Cardiac fibroblast (primary cell): Measurements from ENCODE around the gene TNNT3.

Experiments
- DNase-seq, 2 donors: peaks; one replicate each; pipeline versions ENCODE4 v3.0.0 to v3.0.0-alpha.2; 2010; ENCODE audit warnings: low read depth in 2 of 2
- H3K4me3 ChIP-seq, 2 donors: replicated peaks in 1 of 2; 1 replicate in 1 of 2; 2 replicates in 1 of 2; pipeline ENCODE4 v1.5.1; 2011; ENCODE audit warnings: low read depth in 2 of 2, low read length in 2 of 2, mild to moderate bottlenecking in 2 of 2, moderate library complexity in 1 of 2
- TF ChIP-seq, protein P1 (sequence below): IDR thresholded peaks from one replicate; pipeline ENCODE4 v1.5.1; 2011; ENCODE audit warnings: low read depth, mild to moderate bottlenecking, low read length, inconsistent platforms

TNNT3 gene

DNA sequence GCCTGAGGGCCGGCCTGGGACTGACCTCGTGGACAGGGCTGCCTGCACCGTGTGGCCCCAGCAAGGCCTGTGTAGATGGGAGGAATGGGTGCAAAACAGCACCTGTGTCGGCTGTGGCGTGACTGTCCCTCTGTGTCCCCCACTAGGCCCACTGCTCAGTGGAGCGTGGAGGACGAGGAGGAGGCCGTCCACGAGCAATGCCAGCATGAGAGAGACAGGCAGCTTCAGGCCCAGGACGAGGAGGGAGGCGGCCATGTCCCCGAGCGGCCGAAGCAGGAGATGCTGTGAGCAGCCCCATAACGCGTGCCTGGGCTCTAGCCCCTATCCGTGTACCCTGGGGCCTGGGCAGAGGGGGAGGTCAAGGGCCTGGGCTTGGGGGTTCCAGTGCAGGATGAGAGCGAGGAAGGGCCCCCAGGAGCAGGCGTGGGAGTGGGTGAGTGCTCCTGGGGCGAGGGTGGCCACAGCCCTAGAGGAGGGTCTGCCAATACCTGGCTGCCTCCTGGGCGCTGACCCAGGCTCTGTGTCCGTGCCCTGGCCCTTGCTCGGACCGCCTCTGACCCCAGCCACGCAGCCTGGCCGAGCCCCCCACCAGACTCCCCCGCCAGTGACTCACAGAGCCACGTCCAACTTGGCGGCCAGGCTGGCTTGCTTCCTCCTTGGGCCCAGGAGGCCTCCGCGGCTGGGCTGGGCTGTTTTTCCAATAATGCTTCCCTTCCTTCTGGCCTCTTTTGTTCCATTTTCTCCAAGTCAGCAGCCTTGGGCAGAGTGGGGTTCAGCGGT, 39.4 kb upstream of the TNNT3 start:
- H3K4me3 ChIP-seq, result no peak overlapping the region
- TF ChIP-seq, protein P1, sequence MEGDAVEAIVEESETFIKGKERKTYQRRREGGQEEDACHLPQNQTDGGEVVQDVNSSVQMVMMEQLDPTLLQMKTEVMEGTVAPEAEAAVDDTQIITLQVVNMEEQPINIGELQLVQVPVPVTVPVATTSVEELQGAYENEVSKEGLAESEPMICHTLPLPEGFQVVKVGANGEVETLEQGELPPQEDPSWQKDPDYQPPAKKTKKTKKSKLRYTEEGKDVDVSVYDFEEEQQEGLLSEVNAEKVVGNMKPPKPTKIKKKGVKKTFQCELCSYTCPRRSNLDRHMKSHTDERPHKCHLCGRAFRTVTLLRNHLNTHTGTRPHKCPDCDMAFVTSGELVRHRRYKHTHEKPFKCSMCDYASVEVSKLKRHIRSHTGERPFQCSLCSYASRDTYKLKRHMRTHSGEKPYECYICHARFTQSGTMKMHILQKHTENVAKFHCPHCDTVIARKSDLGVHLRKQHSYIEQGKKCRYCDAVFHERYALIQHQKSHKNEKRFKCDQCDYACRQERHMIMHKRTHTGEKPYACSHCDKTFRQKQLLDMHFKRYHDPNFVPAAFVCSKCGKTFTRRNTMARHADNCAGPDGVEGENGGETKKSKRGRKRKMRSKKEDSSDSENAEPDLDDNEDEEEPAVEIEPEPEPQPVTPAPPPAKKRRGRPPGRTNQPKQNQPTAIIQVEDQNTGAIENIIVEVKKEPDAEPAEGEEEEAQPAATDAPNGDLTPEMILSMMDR, result no peak
- peak; percentile 67 to 79 for DNase-seq

DNA sequence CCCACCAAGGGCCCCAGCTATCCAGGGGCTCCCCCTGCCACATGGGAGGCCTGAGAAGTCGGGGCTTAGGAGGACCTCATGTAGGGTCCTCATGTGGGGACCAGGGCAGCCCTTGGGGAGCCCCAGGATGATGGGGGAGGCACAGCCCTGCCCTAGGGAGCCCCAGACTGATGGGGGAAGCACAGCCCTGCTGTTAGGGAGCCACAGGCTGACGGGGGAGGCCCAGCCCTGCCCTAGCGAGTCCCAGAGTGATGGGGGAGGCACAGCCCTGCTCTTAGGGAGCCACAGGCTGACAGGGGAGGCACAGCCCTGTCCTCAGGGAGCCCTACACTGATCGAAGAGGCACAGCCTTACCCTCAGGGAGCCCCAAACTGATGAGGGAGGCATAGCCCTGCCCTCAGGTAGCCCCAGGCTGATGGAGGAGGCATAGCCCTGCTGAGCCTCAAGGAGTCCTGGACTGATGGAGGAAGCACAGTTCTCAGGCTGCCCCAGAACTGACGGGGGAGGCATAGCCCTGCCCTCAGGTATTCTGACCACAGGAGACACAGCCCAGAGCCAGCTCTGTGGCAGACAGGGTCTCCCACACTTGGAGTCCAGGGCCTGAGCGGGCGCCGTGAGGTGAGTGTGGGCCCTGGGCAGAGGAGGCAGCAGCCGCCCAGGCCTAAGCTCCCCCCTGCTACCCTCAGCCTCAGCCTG, 38.6 kb upstream of the TNNT3 start:
- TF ChIP-seq, protein P1, result no peak
- peak in 1 of 2 donors; percentile 30 for DNase-seq
- no peak overlapping the region for H3K4me3 ChIP-seq

DNA sequence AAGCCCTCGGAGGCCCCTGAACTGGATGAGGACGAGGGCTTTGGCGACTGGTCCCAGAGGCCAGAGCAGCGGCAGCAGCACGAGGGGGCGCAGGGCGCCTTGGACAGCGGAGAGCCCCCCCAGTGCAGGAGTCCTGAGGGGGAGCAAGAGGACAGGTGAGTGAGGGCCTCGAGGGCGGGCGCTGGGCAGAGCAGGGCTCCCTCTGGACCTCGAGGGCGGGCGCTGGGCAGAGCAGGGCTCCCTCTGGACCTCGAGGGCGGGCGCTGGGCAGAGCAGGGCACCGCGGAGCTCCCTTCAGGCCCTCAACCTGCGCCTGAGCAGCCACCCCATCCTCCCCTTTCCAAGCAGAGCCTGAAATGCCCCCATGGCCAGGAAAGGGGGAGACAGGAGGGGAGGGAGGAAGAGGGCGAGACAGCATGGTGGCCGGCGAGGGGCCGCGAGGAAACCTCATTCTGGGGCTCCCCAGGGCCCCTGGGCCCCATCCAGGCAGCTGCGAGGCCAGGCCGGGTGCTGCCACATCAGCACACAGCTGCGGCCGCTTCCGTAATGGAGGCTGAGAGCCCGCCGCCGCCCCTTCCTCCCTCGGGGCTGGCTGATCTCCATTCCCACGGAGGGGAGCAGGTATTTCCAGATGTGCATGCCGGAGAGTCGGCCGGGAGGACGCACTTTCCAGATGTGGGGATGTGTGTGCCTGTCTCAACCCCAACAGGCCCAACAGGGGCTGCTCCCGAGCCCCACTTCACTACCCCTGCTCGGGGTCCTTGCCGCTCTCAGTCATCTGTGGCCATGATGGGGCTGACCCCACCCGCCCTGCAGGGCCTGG, 37.9 kb upstream of the TNNT3 start:
- DNase-seq, result no peak
- TF ChIP-seq, protein P1, result no peak
- no peak overlapping the region for H3K4me3 ChIP-seq

DNA sequence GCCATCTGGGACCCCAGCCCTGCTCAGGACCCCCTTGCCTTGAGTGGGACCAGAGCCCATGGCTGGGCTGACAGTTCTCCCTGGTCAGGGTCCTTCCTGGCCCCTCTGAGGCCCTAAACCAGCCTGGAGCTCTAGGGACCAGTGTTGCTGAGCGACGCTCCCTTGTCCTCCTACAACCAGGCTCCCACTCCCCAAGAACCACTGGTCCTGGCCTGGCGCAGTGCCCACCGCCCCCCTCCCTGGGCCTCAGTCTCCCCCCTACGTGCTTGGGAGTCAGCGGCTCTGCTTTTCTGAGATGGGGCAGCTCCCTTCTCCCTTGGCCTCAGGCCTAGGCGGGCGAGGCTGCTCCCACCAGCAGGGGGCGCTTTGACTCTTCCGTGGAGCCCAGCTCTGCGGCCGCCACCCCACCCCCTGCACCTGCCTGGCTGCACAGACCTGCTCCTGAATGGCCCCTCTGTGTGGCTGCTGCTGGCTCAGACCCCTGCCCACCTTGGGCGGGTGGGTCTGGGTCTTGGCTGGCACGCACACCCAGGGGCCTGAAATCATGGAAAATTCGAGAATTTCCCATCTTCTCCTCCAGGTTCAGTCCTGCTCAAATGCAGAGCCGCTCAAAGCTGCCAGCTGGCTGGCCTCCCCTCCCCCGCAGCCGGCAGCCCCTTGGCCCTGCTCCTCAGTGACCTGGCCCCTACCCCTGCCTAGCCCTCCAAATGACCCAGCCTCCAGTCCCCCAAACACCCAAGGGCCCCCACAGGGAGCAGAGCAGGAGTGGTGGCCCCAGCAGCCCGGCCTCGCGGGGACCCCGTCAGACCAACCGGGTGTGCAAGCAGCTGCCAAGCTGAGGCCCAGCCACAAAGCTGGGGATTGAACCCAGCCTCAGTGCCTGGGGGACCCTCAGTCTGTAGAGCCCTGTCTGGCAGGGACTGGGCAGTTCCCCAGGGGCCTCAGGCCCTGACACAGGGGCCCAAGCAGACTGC, 37.0 kb upstream of the TNNT3 start:
- DNase-seq, result peak; percentile 79 to 86
- TF ChIP-seq, protein P1, result peak; percentile 98
- H3K4me3 ChIP-seq, result no peak overlapping the region

DNA sequence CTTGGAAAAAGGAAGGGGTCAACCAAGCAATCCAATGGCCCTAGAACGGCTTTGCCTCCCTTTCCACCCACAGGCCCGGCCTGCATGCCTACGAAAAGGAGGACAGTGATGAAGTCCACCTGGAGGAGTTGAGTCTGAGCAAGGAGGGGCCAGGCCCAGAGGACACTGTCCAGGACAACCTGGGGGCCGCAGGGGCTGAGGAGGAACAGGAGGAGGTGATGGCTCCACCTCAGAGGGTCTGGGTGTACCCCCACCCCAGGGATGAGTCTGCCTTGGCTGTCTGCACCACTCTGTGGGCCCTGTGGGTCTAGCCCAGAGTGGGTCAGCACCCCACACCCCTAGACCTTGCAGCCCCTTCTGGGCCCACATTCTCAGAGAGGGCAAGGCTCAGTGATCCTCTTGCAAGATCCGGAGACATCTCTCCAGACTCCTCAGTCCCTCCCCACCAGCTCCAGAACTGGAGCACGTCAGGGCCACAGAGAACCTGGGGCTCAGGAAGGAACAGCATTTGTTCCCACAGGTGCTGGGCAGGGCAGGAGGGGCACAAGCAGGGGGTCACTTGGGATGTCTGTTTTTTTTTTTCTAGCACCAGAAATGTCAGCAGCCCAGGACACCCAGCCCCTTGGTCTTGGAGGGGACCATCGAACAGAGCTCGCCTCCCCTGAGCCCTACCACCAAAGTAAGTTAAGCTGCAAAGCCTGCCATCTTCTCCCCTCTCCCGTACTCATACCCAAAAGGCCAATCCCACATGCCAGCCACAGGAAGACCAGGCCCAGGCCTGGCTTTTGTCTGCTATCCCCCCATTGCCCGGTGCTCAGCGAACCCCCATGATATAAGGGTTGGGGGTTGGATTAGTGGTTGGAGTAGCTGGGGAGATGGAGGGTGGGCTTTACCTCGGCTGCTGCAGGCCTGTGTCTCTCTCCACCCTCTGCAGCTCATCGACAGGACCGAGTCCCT, 35.9 kb upstream of the TNNT3 start:
- TF ChIP-seq, protein P1, result no peak
- H3K4me3 ChIP-seq, result no peak overlapping the region
- DNase-seq, result no peak
